Panc1 (cell line): ENCODE measurements around the gene ANK3.

ENCODE experiments used
- POLR2AphosphoS5 ChIP-seq: IDR thresholded peaks from 2 replicates; pipeline ENCODE4 v1.6.1; 2012; ENCODE audit warnings: mild to moderate bottlenecking, low read depth, low read length, moderate library complexity
- REST ChIP-seq, 2 experiments: IDR thresholded peaks; 2 replicates each; pipeline ENCODE4 v1.6.1; 2011 to 2012; ENCODE audit warnings: low read depth in 2 of 2, control low read depth in 1 of 2, low read length in 1 of 2, mild to moderate bottlenecking in 1 of 2, moderate library complexity in 1 of 2; ENCODE audit not compliant: insufficient read depth in 1 of 2
- TF ChIP-seq, protein P1 (sequence below): fragments of 450-650 bp; IDR thresholded peaks from 2 replicates; pipeline ENCODE4 v1.5.1; 2017; ENCODE audit warnings: mild to moderate bottlenecking

- TF ChIP-seq, protein P1, sequence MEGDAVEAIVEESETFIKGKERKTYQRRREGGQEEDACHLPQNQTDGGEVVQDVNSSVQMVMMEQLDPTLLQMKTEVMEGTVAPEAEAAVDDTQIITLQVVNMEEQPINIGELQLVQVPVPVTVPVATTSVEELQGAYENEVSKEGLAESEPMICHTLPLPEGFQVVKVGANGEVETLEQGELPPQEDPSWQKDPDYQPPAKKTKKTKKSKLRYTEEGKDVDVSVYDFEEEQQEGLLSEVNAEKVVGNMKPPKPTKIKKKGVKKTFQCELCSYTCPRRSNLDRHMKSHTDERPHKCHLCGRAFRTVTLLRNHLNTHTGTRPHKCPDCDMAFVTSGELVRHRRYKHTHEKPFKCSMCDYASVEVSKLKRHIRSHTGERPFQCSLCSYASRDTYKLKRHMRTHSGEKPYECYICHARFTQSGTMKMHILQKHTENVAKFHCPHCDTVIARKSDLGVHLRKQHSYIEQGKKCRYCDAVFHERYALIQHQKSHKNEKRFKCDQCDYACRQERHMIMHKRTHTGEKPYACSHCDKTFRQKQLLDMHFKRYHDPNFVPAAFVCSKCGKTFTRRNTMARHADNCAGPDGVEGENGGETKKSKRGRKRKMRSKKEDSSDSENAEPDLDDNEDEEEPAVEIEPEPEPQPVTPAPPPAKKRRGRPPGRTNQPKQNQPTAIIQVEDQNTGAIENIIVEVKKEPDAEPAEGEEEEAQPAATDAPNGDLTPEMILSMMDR: no peak
- TF ChIP-seq REST (IDR thresholded peaks at IDR 0.05; ENCODE audit: insufficient read depth in 1 of 2, low read depth in 2 of 2, low read length in 1 of 2) (no peak), POLR2AphosphoS5 (no peak)
These were observed 50.9 kb downstream of the ANK3 start for GRCh38 chr10:60338786-60339185.
